NCI-H82 (cell line): ENCODE data around the gene TIMM29.
"Not testable (repeated sequence)": the region's sequence is repeated elsewhere in the genome, so short reads cannot be mapped to it uniquely, and the experiment has no call there.

Experiments
- DNase-seq: peaks from one replicate; lab custom pipeline; 2025; lab: John Stamatoyannopoulos, UW

Gene TIMM29

DNA sequence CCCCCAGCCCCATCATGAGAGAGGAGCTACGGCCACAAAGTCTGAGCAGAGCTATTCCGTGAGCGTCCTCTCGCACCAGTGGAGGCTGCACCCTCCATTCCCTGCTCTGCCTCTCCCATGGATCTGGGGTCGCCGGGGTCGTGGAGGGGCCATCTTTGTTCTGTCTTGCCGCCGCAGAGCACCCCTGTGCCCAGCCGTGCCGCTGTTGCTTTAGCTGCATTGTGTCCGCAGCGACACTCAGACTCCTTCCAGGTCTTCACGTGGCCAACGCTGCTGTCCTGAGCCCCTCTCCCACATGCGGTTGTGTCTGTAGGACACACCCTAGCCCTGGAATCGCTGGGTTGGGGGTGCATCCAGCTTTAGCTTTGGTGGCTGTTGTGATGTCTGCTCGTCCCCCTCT, 16.0 kb upstream of the TIMM29 start:
- no peak for DNase-seq

DNA sequence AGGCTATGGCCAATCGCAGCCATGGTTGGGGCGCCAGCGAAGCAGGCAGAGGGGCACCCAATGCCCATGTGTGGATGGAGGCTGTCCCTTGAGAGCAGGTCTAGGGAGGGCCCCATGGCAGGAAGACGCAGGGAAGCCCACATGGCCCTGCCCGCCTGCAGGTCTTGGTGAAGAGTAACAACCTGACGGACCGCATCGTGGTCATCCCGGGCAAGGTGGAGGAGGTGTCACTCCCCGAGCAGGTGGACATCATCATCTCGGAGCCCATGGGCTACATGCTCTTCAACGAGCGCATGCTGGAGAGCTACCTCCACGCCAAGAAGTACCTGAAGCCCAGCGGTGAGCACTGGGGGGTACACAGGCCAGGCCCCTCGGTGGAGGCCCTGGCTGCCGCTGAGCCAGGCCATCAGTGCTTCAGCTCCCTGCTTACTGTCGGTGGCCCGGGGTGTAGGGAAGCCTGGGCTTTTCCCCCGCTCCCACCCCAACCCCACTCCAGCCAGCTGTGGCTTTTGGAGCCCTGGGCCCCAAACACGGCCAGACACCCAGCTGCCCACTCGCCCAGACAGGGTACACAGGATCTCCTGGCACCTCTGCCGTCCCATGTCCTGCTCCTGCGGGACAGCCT, 14.8 kb upstream of the TIMM29 start:
- DNase-seq: no peak

DNA sequence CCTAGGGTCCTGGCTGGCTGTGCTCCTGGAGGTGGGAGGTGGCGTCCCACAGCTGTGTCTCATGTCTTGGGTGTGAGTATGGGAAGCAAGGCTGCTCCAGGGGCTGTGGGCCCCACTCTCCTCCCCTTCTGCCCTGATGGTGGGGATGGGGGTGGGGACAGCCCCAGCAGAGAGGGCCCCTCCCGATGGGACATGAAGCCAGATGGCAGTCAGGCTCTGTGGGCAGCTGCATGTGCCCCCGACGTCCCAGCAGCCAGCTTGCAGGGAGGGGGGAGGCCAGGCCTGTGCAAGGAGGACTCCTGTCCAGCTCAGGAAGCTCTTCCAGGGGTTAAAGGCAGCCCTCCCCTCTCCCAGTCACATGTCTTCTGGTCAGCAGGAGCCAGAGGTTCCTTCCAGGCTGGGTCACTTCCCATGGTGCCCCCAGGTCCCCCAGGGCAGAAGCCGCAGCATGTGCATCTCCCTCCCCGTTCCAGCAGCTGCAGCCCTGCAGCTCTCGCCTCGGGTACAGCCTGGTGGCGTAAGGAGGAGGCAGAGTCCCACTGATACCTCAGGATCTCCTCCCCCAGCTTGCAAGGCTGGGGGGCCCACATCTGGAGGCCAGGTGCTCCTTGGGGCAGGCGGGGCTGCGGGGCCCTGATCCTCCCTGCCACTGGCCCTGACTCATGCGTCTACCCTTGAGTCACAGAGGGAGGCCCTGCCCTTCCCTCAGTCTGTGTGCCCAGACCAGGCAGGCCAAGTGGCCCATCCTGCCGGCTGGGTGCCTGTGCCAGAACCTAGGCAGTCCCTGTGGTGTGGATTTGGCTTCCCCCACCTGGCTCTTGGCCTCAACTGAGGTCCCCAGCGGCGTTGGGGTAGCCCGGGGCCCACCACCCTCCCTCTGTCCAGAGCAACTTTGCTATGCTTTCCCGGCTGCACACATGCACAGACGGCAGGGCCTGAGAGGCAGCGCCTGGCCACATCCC, 13.2 kb upstream of the TIMM29 start:
- DNase-seq: peak; percentile 79

DNA sequence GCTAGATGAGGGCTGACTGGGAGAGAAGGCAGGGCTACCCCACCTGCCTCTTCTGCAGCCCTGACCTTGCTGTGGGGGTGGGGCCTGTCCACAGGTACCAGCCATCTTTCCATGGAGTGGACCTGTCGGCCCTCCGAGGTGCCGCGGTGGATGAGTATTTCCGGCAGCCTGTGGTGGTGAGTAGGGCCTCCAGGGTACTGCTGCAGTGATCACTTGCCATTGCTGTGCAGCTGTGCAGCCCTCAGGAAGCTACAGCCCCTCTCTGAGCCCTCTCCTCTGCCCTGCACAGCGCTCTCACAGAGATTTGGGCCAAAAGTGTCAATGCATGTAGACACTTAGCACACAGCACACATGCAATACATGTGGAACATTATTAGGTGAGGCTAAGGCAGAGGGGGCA, 12.0 kb upstream of the TIMM29 start:
- no peak for DNase-seq

DNA sequence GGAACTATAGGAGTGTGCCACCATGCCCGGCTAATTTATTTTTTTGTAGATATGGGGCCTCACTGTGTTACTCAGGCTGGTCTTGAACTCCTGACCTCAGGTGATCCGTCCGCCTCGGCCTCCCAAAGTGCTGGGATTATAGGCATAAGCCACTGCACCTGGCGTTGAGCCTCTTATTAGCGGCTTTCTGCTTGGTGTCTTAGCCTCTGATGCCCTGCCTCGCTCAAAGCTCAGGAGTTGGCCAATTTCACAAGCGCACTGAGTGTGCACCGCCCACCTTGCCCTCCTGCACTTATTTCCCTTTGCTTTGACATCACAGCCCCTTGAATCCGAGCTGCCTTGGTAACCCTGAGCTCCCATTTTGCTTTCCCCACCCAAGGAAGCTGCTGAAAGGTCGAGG, 10.3 kb upstream of the TIMM29 start:
- peak; percentile 89 for DNase-seq

DNA sequence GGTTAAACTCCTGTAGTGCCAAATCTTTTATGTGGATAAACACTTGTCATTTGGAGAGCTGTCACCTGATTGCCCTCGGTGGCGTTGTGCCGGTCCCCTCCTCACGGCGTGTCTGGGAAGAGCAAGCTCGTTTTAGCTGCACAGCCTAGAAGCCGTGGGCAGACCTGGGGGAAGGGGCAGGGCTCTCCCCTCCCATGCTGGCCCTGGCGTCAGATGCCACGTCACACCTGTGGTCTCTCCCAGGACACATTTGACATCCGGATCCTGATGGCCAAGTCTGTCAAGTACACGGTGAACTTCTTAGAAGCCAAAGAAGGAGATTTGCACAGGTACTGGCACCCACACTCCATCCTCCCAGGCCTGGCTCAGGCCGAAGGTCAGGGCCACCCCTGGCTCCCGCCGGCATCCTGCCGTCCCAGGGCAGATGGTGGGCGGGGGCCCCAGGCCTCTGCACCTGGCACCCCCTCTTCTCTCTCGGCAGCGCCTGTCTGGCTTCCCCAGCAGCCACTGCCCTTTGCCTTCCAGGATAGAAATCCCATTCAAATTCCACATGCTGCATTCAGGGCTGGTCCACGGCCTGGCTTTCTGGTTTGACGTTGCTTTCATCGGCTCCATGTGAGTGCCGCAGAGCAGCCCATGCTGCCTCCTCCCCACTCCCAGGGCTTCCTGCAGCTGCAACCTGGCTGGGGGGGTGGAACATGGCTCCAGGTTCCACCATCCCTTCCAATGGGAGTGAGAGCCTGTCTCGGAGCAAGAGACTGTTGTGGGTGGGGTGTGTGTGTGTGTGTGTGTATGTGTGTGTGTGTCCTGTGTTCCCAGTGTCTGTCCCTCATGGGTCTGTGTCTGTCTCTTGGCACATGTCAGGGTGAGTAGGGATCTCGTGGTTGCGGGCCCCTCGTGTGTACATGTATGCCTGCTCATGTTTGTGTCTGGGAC, 9.0 kb upstream of the TIMM29 start:
- no peak for DNase-seq

DNA sequence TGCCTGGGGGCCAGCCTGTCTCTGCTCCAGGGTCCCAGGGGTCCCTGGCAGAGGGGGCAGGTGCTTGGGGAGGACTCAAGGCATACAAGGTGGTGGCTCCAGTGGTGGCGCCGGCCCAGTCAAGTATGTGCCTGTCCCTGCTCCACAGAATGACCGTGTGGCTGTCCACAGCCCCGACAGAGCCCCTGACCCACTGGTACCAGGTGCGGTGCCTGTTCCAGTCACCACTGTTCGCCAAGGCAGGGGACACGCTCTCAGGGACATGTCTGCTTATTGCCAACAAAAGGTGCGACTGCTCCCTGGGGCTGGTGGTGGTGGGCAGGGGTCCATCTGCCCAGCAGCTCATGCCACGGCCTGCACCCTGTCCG, 8.3 kb upstream of the TIMM29 start:
- no peak for DNase-seq

DNA sequence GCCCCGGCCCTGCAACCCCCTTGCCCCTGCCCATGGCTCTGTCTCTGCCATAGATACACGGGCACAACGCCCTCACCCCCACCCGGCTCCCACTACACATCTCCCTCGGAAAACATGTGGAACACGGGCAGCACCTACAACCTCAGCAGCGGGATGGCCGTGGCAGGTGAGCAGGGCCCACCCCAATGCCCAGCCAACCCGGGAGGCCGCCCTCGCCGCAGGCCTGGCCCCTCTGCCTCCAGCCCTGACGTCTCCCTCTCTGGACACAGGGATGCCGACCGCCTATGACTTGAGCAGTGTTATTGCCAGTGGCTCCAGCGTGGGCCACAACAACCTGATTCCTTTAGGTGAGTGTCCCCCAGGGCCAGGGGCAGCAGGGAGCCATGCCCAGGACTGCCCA, 7.8 kb upstream of the TIMM29 start:
- no peak for DNase-seq

DNA sequence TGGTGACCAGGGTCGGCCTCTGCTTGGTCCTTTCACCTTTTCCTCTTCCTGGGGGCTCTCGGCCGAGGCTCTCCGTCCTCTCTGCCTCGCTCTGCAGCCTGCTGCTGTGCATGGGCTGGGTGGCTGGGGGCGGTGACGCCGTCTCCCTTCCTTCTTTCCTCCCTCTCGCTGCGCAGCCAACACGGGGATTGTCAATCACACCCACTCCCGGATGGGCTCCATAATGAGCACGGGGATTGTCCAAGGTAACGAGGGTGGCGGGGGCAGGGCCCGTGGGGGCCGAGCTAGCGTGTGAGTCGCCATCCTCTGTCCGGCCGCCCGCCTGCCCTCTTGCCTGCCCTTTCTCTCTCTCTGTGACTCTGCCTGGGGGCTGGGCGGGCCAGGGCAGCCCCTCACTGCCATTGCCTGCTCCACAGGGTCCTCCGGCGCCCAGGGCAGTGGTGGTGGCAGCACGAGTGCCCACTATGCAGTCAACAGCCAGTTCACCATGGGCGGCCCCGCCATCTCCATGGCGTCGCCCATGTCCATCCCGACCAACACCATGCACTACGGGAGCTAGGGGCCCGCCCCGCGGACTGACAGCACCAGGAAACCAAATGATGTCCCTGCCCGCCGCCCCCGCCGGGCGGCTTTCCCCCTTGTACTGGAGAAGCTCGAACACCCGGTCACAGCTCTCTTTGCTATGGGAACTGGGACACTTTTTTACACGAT, 7.3 kb upstream of the TIMM29 start:
- DNase-seq: no peak

DNA sequence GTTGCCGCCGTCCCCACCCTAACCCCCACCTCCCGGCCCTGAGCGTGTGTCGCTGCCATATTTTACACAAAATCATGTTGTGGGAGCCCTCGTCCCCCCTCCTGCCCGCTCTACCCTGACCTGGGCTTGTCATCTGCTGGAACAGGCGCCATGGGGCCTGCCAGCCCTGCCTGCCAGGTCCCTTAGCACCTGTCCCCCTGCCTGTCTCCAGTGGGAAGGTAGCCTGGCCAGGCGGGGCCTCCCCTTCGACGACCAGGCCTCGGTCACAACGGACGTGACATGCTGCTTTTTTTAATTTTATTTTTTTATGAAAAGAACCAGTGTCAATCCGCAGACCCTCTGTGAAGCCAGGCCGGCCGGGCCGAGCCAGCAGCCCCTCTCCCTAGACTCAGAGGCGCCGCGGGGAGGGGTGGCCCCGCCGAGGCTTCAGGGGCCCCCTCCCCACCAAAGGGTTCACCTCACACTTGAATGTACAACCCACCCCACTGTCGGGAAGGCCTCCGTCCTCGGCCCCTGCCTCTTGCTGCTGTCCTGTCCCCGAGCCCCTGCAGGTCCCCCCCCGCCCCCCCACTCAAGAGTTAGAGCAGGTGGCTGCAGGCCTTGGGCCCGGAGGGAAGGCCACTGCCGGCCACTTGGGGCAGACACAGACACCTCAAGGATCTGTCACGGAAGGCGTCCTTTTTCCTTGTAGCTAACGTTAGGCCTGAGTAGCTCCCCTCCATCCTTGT, 6.5 kb upstream of the TIMM29 start:
- DNase-seq: peak; percentile 6

DNA sequence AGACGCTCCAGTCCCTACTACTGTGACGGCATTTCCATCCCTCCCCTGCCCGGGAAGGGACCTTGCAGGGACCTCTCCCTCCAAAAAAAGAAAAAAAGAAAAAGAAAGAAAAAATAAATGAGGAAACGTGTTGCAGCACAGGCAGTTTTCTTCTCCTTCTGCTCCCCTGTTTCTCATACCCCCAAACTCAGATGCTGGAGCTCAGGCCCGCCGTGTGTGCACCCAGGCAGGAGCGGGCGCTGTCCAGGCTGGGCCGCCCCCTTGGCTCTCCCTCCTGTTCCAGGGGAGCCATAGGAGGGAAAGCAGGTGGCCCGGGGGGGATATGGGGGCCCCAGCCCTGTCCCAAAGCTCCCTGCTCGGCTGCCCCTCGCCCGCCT, 6.0 kb upstream of the TIMM29 start:
- no peak for DNase-seq

DNA sequence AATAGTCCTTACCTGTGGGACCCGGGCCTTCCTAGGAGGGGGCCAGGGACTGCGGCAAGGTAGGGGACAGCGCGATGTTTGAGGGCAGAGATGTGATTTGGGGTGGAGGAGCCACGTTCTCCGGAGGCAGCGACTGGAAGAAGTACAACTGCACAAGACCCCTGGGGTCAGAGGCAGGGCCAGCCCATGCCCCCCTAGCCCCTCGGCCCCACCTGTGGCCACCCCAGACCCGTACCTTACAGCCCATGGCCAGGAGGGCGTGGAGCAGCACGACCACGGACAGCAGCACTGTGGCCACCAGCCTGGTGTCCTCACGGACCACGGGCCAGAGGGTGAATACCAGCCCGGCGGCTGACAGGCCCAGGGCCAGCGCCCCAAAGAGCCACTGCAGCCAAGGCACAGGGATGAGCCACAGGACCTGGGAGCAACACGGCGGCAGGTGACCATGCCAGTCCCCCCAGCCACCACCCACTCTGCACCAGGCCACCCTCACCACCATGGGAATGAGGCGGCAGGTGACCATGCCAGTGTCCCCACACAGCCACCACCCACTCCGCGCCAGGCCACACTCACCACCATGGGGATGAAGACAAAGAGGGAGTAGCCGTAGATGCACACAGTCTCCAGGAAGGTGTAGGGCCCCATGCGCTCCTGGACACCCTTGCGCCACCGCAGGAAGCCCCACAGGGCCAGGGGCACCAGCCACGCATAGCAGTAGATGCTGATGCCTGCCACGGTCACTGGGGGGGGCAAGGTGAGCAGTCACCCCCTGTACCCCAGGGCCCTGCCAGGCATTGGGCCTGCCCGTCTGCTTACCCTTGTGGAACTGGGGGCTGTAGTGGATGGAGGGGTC, 5.1 kb upstream of the TIMM29 start:
- no peak for DNase-seq

DNA sequence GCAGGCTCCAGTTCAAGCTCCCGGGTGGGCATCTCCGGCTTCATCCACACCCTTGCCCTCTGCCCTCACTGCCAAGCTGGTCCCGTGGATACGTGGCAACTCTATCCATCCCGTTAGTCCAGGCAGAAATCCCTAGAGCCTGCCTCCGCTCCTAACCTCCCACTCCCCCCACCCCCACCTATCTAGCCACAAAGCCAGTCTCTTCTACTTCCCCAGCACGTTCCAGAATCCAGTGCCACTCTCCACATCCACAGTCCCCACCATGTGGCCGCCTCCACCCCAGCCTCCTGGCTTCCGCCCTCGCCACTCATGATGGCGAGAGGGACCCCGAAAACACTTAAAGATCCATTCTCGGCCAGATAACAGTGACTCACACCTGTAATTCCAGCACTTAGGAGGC, 4.0 kb upstream of the TIMM29 start:
- DNase-seq: no peak

DNA sequence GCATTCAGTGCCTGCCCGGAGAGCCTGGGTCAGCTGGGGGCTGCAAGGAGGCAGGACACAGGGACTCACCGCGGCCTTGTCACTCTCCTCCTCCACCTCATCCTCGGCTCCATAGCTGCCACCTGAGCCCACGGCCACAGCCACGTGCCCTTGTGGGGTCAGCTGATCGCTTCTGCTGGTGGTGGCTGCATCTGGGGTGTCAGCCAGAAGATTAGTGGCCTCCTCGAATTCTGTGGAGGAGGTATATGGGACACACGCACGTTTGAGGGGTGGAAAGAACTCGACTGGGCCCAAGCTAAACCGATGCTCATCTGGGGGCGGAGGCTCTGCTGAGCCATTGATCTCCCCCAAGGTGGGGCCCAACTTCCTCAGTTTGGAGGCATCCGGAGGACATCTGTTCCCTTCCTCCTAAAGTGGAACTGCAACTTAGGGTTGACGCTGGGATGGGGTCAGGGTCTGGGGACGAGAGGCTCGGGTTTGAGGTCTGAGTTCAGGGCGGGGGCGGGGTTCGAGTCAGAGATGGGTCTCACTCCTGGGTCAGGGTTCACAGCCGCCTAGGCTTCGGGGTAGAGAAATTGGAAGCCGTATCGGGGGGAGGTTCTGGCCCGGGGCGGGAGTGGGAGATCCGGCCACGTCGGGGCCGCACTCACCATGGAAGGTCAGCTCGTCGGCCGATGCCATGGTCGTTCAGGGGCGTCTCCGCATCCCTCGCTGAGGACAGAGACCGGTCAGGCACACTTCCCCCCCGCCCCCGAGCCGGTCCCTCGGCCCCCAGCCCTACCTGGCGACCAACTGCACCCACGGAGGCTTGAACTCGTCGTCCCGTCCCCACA, 665 bp upstream of the TIMM29 start:
- no peak for DNase-seq

DNA sequence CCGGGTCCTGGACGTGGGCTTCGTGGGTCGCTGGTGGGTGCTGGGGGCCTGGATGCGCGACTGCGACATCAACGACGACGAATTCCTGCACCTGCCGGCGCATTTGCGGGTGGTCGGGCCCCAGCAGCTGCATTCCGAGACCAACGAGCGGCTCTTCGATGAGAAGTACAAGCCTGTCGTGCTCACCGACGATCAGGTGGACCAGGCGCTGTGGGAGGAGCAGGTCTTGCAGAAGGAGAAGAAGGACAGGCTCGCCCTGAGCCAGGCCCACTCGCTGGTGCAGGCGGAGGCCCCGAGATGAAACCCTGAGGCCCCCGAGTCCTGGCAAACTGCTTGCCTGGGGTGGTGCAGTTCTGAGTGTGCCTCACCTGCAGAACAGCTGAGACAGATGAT, 787 bp downstream of the TIMM29 start:
- DNase-seq: no peak

DNA sequence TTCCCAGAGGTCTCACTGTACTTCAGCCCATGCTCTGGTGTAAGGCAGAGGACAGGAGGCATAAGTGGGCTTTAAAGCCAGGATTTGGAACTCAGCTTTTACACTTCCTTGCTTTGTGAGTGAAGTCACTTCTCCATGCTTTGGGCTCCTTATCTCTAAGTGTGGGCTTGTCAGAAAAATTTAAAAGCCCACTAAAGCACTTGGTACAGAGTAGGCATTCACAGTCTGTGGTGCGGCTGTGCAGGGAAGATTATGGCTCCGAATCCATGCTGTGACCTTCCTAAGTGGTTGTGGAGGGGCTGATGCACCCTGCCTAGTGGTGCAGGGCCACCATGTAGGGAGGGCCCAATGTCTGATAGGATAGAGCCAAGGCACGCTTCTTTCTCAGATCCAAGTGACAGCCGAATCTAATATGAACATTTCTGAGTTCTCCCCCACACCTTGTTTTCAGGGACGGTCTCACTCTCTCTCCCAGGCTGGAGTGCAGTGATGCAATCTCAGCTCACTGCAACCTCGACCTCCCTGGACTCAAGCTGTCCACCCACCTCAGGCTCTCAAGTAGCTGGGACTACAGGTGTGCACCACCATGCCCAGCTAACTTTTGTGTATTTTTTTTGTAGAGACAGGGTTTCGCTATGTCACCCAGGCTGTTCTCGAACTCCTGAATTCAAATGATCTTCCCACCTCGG, 6.9 kb downstream of the TIMM29 start:
- DNase-seq: no peak

DNA sequence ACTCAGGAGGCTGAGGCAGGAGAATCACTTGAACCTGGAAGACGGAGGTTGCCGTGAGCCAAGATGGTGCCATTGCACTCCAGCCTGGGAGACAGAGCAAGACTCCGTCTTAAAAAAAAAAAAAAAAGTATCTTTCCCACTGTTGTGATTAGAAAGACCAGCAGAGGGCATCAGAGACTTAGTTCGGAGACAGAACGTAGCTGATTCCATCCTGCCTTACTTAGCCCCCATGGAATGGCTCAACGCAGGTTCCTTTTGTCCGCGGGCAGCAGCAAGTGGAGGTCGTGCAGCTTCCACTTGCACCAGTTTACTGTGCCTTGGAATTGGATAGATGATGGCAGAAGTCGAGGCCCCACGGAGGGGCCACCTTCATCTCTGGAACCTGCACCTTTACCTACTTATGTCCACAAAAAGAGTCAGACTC, 8.1 kb downstream of the TIMM29 start:
- DNase-seq: peak; percentile 91

DNA sequence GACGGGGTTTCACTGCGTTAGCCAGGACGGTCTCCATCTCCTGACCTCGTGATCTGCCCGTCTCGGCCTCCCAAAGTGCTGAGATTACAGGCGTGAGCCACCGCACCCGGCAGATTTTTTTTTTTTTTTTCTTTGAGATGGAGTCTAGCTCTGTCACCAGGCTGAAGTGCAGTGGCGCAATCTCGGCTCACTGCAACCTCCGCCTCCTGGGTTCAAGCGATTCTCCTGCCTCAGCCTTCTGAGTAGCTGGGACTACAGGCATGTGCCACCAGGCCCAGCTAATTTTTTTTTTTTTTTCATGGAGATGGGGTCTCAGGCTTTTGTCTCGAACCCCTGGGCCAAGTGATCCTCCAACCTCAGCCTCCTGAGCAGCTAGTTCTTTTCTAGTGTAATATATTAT, 13.0 kb downstream of the TIMM29 start:
- not testable (repeated sequence) for DNase-seq

DNA sequence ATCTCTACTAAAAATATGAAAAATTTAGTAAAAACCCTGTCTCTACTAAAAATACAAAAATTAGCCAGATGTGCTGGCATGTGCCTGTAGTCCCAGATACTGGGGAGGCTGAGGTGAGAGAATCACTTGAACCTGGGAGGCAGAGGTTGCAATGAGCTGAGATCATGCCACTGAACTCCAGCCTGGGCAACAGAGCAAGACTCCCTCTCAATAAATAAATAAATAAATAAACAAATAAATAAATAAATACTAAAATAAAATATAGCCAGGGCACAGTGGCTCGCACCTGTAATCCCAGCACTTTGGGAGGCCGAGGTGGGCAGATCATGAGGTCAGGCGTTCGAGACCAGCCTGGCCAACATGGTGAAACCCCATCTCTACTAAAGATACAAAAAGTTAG, 14.8 kb downstream of the TIMM29 start:
- not testable (repeated sequence) for DNase-seq
